CD4-positive, alpha-beta T cell (primary cell): ENCODE measurements around the gene NTM. TPM values are rescaled to one million over a fixed set of nuclear protein-coding genes. Genes with fewer than 3 reads are reported as not detected.

Experiments
- ATAC-seq: fragments of 200-7000 bp; cut with Tn5 transposase; one replicate; pipeline ENCODE4 v1.10.0; 2022; ENCODE audit warnings: mild to moderate bottlenecking; ENCODE audit not compliant: poor library complexity
- CTCF ChIA-PET: fragments of 350-600 bp; sonication (Branson Sonifier 250); formaldehyde crosslinking; loops from one replicate; lab custom pipeline; 2021; ENCODE audit warnings: antibody characterized with exemption, inconsistent platforms; lab: Charles Lee
- POLR2A ChIA-PET: fragments of 350-600 bp; sonication (Branson Sonifier 250); formaldehyde crosslinking; loops from one replicate; lab custom pipeline; 2021; ENCODE audit warnings: antibody characterized with exemption, inconsistent platforms; lab: Charles Lee
- DNase-seq, 14 experiments: peaks; one replicate each; pipeline ENCODE4 v3.0.0-alpha.2; 2013 to 2020; ENCODE audit warnings: mixed read lengths in 2 of 14
- H3K27ac ChIP-seq, 2 donors: one replicate each; pipeline versions ENCODE4 v1.5.1 to v1.7.0; 2013; ENCODE audit warnings: low read length in 2 of 2, low read depth in 1 of 2, mild to moderate bottlenecking in 1 of 2
- H3K27me3 ChIP-seq, 2 experiments: 1 replicate in 1 of 2; 2 replicates in 1 of 2; pipeline versions ENCODE4 v1.6.1 to v1.7.0; 2013; ENCODE audit warnings: low read length in 2 of 2, control low read depth in 1 of 2, mild to moderate bottlenecking in 1 of 2, moderate library complexity in 1 of 2; ENCODE audit not compliant: insufficient read depth in 2 of 2, control insufficient read depth in 1 of 2
- H3K36me3 ChIP-seq: one replicate; pipeline ENCODE4 v1.6.1; 2013; ENCODE audit warnings: low read length, control low read depth; ENCODE audit not compliant: insufficient read depth
- H3K4me1 ChIP-seq: one replicate; pipeline ENCODE4 v1.6.1; 2013; ENCODE audit warnings: low read length, control low read depth; ENCODE audit not compliant: insufficient read depth
- H3K4me3 ChIP-seq: one replicate; pipeline ENCODE4 v1.5.1; 2013; ENCODE audit warnings: mild to moderate bottlenecking, low read length, moderate library complexity
- H3K9me3 ChIP-seq, 2 experiments: 1 replicate in 1 of 2; 2 replicates in 1 of 2; pipeline versions ENCODE4 v1.6.1 to v1.7.0; 2013; ENCODE audit warnings: low read length in 2 of 2, mild to moderate bottlenecking in 2 of 2, control low read depth in 1 of 2, moderate library complexity in 1 of 2; ENCODE audit not compliant: control insufficient read depth in 1 of 2, insufficient read depth in 1 of 2
- H3K27ac Mint-ChIP-seq: one replicate; pipeline ENCODE4 v1.8.0; 2020; ENCODE audit warnings: mixed read lengths
- H3K27me3 Mint-ChIP-seq: one replicate; pipeline ENCODE4 v1.8.0; 2021; ENCODE audit warnings: mixed read lengths
- H3K36me3 Mint-ChIP-seq: one replicate; pipeline ENCODE4 v1.8.0; 2021; ENCODE audit warnings: low read depth, mixed read lengths
- H3K4me1 Mint-ChIP-seq: one replicate; pipeline ENCODE4 v1.8.0; 2021; ENCODE audit warnings: low read depth, mixed read lengths
- H3K4me3 Mint-ChIP-seq: one replicate; pipeline ENCODE4 v1.8.0; 2020; ENCODE audit warnings: mild to moderate bottlenecking, mixed read lengths
- H3K9me3 Mint-ChIP-seq: one replicate; pipeline ENCODE4 v1.8.0; 2020; ENCODE audit warnings: mixed read lengths
- CTCF ChIP-seq: fragments of 200-600 bp; IDR thresholded peaks from one replicate; pipeline ENCODE4 v1.8.0; 2022; ENCODE audit warnings: antibody characterized with exemption, mild to moderate bottlenecking
- intact Hi-C, 2 experiments: fragments of 100-400 bp; cut with DNase I in 1 of 2; cut with micrococcal nuclease in 1 of 2; formaldehyde crosslinking; loops; one replicate each; pipeline versions ENCODE4 v1.15.1 to v1.9.0; 2023 to 2025; cut with DNase I, micrococcal nuclease
- total RNA-seq, 174 experiments: library from RNA in 2 of 174; stranded (reverse) in 2 of 174; gene quantifications; one replicate each; pipeline ENCODE4 v1.2.3 and lab custom pipeline; 2021 to 2026

NTM gene
- total RNA-seq, 2 experiments from 2014 or later = not detected

GRCh38 chr11:132030896-132031295, 660.5 kb downstream of the NTM start:
- Mint-ChIP-seq H3K4me1 (no peaks in the 10 kb centered on the region), H3K27me3 (peaks cover 4% of the 10 kb centered on the region), H3K27ac (no peak overlapping the region), H3K9me3 (peaks cover 11% of the 10 kb centered on the region), H3K36me3 (no peaks in the 10 kb centered on the region), H3K4me3 (no peak overlapping the region)
- no peak for TF ChIP-seq CTCF
- ChIA-PET CTCF (no interaction called here), POLR2A (no interaction called here)
- no peaks in the 10 kb centered on the region for H3K4me1 ChIP-seq
- no peaks in the 10 kb centered on the region for H3K36me3 ChIP-seq
- DNase-seq (no peak), ATAC-seq (no peak)
- H3K4me3 ChIP-seq = no peak overlapping the region
- H3K9me3 ChIP-seq = no peaks in the 10 kb centered on the region
- intact Hi-C loops = no loop called here
- H3K27ac ChIP-seq = no peak overlapping the region
- no peaks in the 10 kb centered on the region for H3K27me3 ChIP-seq

GRCh38 chr11:132032555-132032954, 662.1 kb downstream of the NTM start:
- no peak overlapping the region for H3K27ac ChIP-seq
- H3K27me3 Mint-ChIP-seq = peaks cover 2% of the 10 kb centered on the region
- H3K4me3 Mint-ChIP-seq = no peak overlapping the region
- no peak for TF ChIP-seq CTCF
- H3K27me3 ChIP-seq = no peaks in the 10 kb centered on the region
- ChIA-PET POLR2A (no interaction called here), CTCF (interaction anchor here (0.9 kb wide), 1 partner anchor 20 kb away, joined by 3 read pairs; no protein-coding TSS in a partner anchor)
- H3K36me3 Mint-ChIP-seq = no peaks in the 10 kb centered on the region
- H3K4me3 ChIP-seq = no peak overlapping the region
- peaks cover 4% of the 10 kb centered on the region for H3K9me3 Mint-ChIP-seq
- ATAC-seq (no peak), DNase-seq (no peak)
- no peaks in the 10 kb centered on the region for H3K4me1 Mint-ChIP-seq
- no peaks in the 10 kb centered on the region for H3K9me3 ChIP-seq
- no peaks in the 10 kb centered on the region for H3K36me3 ChIP-seq
- intact Hi-C loops = no loop called here
- H3K27ac Mint-ChIP-seq = no peak overlapping the region
- no peaks in the 10 kb centered on the region for H3K4me1 ChIP-seq

- ATAC-seq = no peak
- Mint-ChIP-seq H3K36me3 (no peaks in the 10 kb centered on the region), H3K4me3 (no peak overlapping the region), H3K9me3 (peaks cover 4% of the 10 kb centered on the region), H3K27me3 (no peaks in the 10 kb centered on the region), H3K4me1 (no peaks in the 10 kb centered on the region), H3K27ac (no peak overlapping the region)
- TF ChIP-seq CTCF = no peak
- CTCF ChIA-PET = interaction anchor here (0.9 kb wide), 1 partner anchor 21 kb away, joined by 3 read pairs; no protein-coding TSS in a partner anchor
- Histone ChIP-seq H3K27me3 (no peaks in the 10 kb centered on the region), H3K9me3 (no peaks in the 10 kb centered on the region), H3K36me3 (no peaks in the 10 kb centered on the region), H3K4me1 (no peaks in the 10 kb centered on the region), H3K4me3 (no peak overlapping the region), H3K27ac (no peak overlapping the region)
- POLR2A ChIA-PET = no interaction called here
- DNase-seq = no peak
- intact Hi-C loops = no loop called here
These were observed 662.6 kb downstream of the NTM start for GRCh38 chr11:132033051-132033450.
